ENCODE results near the gene AGPS.

AGPS gene

DNA sequence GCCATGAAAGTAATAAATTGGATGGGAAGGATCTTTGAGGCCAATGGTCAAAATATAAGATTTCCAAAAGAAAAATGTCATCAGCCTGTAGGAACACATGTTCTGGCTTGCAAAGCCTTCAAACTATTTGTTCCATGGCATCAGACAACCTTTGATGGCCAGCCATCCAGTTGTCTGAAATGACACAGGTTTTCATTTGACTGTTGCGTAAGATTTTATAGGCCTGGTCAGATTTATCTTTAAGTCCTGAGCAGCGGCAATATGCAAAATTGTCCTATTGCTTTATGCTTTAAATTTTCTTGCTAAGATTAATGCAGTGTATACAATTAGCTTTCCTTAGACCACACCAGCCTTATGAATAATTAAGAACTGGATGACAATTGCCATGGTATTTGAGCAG is 167.1 kb downstream of the AGPS start:
- no peaks in the 10 kb centered on the region for H3K27me3 ChIP-seq (ENCODE audit: control insufficient read depth, insufficient read depth, low read length)
- H3K4me3 ChIP-seq (ENCODE audit: low read length), result no peak overlapping the region

DNA sequence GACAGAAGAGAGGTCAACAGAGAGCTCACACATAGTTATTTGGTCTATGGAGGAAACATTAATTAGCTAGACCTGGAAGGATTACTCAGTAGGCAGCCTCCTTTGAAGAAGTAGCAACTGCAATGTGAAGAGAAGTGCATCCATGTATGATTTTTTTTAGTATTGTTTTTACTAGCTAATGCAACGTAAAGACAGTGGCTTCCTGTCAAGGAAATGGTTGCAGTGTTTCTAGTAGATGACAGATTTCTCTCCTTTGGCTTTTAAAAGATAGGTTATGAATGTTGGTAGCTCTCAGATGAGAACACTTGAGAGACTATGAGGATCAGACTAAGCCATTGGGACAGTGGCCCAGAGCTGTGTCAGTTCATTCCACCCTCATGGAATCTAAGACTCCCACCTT is 175.8 kb downstream of the AGPS start:
- H3K27me3 ChIP-seq (ENCODE audit: control insufficient read depth, insufficient read depth, low read length), result no peaks in the 10 kb centered on the region
- no peaks in the 10 kb centered on the region for H3K4me1 ChIP-seq (ENCODE audit: control insufficient read depth, low read depth, low read length)
- no peak overlapping the region for H3K4me3 ChIP-seq (ENCODE audit: low read length)
- H3K36me3 ChIP-seq (ENCODE audit: control insufficient read depth, low read depth, low read length), result no peaks in the 10 kb centered on the region
- H3K9me3 ChIP-seq (ENCODE audit: control insufficient read depth, low read depth, low read length), result no peaks in the 10 kb centered on the region
- H3K27ac ChIP-seq (ENCODE audit: low read length), result no peak overlapping the region
- no peak overlapping the region for H3K9ac ChIP-seq (ENCODE audit: low read length)

More for the DNA sequence above, 167.1 kb downstream of the AGPS start:
- no peak overlapping the region for H3K9ac ChIP-seq (ENCODE audit: low read length)
- no peaks in the 10 kb centered on the region for H3K36me3 ChIP-seq (ENCODE audit: control insufficient read depth, low read depth, low read length)
- no peaks in the 10 kb centered on the region for H3K9me3 ChIP-seq (ENCODE audit: control insufficient read depth, low read depth, low read length)
- H3K27ac ChIP-seq (ENCODE audit: low read length), result no peak overlapping the region
- H3K4me1 ChIP-seq (ENCODE audit: control insufficient read depth, low read depth, low read length), result no peaks in the 10 kb centered on the region

DNA sequence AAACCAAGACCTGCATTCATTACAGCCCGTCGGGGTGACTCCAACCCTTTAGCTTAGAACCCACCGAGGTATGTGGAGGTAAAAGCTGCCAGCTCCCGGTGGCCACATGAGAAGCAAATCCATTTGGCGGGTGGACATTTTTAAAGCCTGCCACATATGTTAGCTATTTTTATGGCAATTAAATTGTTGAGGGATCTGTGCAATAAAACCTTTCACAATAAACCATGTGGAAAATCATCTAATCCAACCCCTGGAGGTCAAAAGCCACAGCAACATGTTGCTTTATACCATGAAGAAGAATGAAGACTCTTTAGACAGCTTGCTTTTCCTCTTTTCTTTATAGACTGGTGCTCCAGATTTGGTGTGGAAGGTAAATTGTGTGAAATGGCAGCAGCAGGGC is 176.3 kb downstream of the AGPS start:
- H3K36me3 ChIP-seq (ENCODE audit: control insufficient read depth, low read depth, low read length), result no peaks in the 10 kb centered on the region
- no peaks in the 10 kb centered on the region for H3K9me3 ChIP-seq (ENCODE audit: control insufficient read depth, low read depth, low read length)
- H3K4me3 ChIP-seq (ENCODE audit: low read length), result no peak overlapping the region
- H3K27me3 ChIP-seq (ENCODE audit: control insufficient read depth, insufficient read depth, low read length), result no peaks in the 10 kb centered on the region
- no peaks in the 10 kb centered on the region for H3K4me1 ChIP-seq (ENCODE audit: control insufficient read depth, low read depth, low read length)
- H3K27ac ChIP-seq (ENCODE audit: low read length), result no peak overlapping the region
- no peak overlapping the region for H3K9ac ChIP-seq (ENCODE audit: low read length)

DNA sequence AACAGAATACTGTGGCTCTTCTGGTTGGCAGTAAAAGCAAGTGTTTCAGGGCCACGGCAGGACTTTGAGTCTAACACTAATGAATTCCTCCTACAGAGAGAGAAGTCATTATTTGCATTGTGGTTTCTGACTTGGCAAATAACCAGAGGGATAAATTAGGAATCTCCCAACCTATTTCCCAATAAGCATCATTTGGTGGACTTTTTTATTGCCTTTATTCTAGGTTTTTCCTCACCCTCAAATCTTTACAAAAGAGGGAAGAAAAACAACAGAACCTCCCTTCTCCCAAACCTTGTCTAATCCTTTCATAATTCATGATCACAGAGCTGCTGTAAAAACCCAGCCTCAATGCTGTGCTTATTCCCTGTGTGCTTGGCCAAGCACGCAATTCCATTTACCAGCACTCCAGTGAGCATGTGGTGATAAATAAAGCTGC is 179.7 kb downstream of the AGPS start:
- no peak overlapping the region for H3K9ac ChIP-seq (ENCODE audit: low read length)
- no peaks in the 10 kb centered on the region for H3K4me1 ChIP-seq (ENCODE audit: control insufficient read depth, low read depth, low read length)
- H3K27me3 ChIP-seq (ENCODE audit: control insufficient read depth, insufficient read depth, low read length), result no peaks in the 10 kb centered on the region
- no peaks in the 10 kb centered on the region for H3K36me3 ChIP-seq (ENCODE audit: control insufficient read depth, low read depth, low read length)
- no peak overlapping the region for H3K27ac ChIP-seq (ENCODE audit: low read length)
- no peak overlapping the region for H3K4me3 ChIP-seq (ENCODE audit: low read length)
- no peaks in the 10 kb centered on the region for H3K9me3 ChIP-seq (ENCODE audit: control insufficient read depth, low read depth, low read length)

DNA sequence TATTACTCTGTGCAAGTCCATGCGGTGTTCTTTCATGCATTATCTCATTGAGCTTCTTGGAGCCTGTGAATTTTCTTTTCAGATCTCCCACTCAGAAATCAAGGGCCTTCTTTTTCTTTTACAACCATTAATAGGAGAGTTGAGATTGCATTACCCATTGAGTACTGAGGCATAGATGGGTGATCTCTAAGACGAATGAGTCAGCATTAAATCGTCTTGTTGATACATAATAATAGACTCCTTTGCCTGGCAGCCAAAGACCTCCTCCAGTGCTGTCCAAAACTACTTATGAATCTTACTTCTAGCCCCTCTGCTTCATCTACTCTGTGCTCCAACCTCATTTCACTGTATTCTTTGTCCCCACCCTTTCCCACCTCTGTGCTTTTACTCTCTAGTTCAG is 180.5 kb downstream of the AGPS start:
- H3K27ac ChIP-seq (ENCODE audit: low read length), result no peak overlapping the region
- no peaks in the 10 kb centered on the region for H3K27me3 ChIP-seq (ENCODE audit: control insufficient read depth, insufficient read depth, low read length)
- no peak overlapping the region for H3K4me3 ChIP-seq (ENCODE audit: low read length)
- H3K4me1 ChIP-seq (ENCODE audit: control insufficient read depth, low read depth, low read length), result no peaks in the 10 kb centered on the region
- no peaks in the 10 kb centered on the region for H3K36me3 ChIP-seq (ENCODE audit: control insufficient read depth, low read depth, low read length)
- no peaks in the 10 kb centered on the region for H3K9me3 ChIP-seq (ENCODE audit: control insufficient read depth, low read depth, low read length)
- H3K9ac ChIP-seq (ENCODE audit: low read length), result no peak overlapping the region

DNA sequence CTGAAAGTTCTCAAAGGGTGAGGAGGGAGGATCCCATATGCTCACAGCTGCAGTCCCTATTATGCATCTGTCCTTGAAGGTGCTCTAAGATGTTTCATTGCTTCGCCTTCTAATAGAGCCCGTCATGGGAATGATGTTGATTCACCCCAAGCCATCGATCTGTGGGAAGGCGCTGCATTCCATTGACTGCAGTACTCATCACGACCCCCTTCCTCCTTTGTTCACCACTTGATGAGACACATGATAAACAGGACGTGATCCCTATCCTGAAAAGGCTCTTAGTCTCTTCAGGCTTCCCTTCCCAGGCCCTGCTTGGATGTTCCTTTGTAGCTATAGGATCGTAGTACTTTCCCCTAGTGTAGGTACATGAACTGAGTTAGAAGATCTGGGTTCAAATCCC is 181.8 kb downstream of the AGPS start:
- no peaks in the 10 kb centered on the region for H3K9me3 ChIP-seq (ENCODE audit: control insufficient read depth, low read depth, low read length)
- no peak overlapping the region for H3K27ac ChIP-seq (ENCODE audit: low read length)
- H3K4me1 ChIP-seq (ENCODE audit: control insufficient read depth, low read depth, low read length), result no peaks in the 10 kb centered on the region
- H3K36me3 ChIP-seq (ENCODE audit: control insufficient read depth, low read depth, low read length), result no peaks in the 10 kb centered on the region
- no peaks in the 10 kb centered on the region for H3K27me3 ChIP-seq (ENCODE audit: control insufficient read depth, insufficient read depth, low read length)
- H3K9ac ChIP-seq (ENCODE audit: low read length), result no peak overlapping the region
- no peak overlapping the region for H3K4me3 ChIP-seq (ENCODE audit: low read length)

DNA sequence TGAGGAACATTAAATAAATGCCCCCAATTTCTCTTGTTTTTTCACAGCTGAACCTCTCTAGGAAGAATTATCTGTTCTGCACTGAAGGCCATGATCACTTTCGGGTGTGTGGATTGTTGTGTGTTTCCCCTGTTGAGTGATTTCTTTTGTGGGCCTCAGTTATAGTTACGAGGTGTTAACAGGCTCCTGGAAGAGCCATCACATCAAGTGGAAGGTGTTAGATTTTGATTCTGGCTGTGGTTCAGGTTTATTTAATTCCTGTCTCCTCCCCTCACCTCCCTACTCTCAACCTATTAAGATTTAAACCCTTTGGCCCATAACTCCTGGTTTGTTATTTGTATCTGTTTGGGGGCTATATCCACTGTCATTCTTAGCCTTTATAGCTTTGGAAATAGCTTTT is 182.8 kb downstream of the AGPS start:
- no peaks in the 10 kb centered on the region for H3K4me1 ChIP-seq (ENCODE audit: control insufficient read depth, low read depth, low read length)
- no peak overlapping the region for H3K4me3 ChIP-seq (ENCODE audit: low read length)
- no peaks in the 10 kb centered on the region for H3K36me3 ChIP-seq (ENCODE audit: control insufficient read depth, low read depth, low read length)
- H3K9ac ChIP-seq (ENCODE audit: low read length), result no peak overlapping the region
- H3K27ac ChIP-seq (ENCODE audit: low read length), result no peak overlapping the region
- no peaks in the 10 kb centered on the region for H3K27me3 ChIP-seq (ENCODE audit: control insufficient read depth, insufficient read depth, low read length)
- H3K9me3 ChIP-seq (ENCODE audit: control insufficient read depth, low read depth, low read length), result no peaks in the 10 kb centered on the region

DNA sequence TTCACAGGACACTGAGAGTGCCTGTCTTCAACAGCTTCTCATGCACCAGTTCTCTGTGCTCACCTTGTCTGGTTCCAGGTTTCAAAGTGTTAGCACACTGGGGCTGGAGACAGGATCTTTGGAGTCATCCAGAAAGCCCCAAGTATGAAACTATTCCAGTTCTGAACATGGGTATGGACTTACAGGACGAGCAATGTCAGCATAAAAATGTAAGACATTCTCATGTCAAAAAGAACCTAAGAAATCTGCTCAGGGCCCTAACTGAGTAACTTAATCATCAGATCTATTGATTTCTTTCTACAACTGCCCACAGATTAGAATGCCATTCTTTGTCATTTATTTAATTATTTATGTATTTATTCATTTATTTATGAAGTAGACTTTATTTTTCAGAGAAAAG is 184.5 kb downstream of the AGPS start:
- H3K27ac ChIP-seq (ENCODE audit: low read length), result no peak overlapping the region
- no peak overlapping the region for H3K4me3 ChIP-seq (ENCODE audit: low read length)
- H3K4me1 ChIP-seq (ENCODE audit: control insufficient read depth, low read depth, low read length), result no peaks in the 10 kb centered on the region
- H3K36me3 ChIP-seq (ENCODE audit: control insufficient read depth, low read depth, low read length), result no peaks in the 10 kb centered on the region
- no peaks in the 10 kb centered on the region for H3K27me3 ChIP-seq (ENCODE audit: control insufficient read depth, insufficient read depth, low read length)
- H3K9me3 ChIP-seq (ENCODE audit: control insufficient read depth, low read depth, low read length), result no peaks in the 10 kb centered on the region
- H3K9ac ChIP-seq (ENCODE audit: low read length), result no peak overlapping the region

DNA sequence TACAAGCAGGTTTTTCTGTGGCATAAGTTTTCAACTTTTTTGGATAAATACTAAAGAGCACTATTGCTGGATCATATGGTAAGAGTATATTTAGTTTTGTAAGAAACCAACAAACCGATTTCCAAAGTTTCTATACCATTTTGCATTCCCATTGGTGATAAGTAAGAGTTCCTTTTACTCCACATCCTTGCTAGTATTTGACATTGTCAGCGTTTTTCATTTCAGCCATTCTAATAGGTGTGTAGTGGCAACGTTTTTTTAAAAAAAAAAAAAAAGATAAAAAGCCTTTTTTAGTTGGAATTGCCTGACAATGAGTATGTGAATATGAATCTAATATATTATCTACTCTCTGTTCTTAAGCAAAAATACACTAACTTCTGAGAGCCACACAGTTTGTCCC is 185.9 kb downstream of the AGPS start:
- Histone ChIP-seq H3K27ac (ENCODE audit: low read length) (no peak overlapping the region), H3K36me3 (ENCODE audit: control insufficient read depth, low read depth, low read length) (no peaks in the 10 kb centered on the region), H3K9me3 (ENCODE audit: control insufficient read depth, low read depth, low read length) (no peaks in the 10 kb centered on the region), H3K27me3 (ENCODE audit: control insufficient read depth, insufficient read depth, low read length) (no peaks in the 10 kb centered on the region), H3K4me3 (ENCODE audit: low read length) (no peak overlapping the region), H3K4me1 (ENCODE audit: control insufficient read depth, low read depth, low read length) (no peaks in the 10 kb centered on the region), H3K9ac (ENCODE audit: low read length) (no peak overlapping the region)

DNA sequence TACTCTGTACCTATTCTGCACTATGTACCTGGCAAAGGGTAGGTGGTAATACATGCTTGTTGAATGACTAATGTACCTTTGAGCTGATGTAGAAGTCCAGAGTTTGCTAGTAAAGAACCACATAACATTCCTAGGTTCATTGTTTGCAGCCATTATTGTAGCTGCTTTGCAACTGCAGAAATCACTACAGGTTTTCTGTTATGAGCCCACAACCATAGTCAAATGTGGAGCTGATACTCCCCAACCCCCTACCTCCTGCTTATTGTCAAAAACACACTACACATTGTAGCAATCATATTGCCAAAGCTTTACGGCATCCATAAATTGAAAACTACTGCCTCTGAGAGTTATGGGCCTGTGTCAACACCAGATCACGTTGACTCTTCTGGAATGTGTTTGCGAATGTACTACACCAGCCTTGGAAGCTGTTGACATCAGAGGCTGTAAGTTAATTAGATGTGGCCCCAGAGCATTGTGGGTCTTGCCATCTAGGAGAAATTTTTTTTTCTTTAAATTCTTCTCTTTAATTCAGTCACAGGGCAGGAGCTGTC is 187.0 kb downstream of the AGPS start:
- Histone ChIP-seq H3K27me3 (ENCODE audit: control insufficient read depth, insufficient read depth, low read length) (no peaks in the 10 kb centered on the region), H3K36me3 (ENCODE audit: control insufficient read depth, low read depth, low read length) (no peaks in the 10 kb centered on the region), H3K9ac (ENCODE audit: low read length) (no peak overlapping the region), H3K9me3 (ENCODE audit: control insufficient read depth, low read depth, low read length) (no peaks in the 10 kb centered on the region), H3K4me3 (ENCODE audit: low read length) (no peak overlapping the region), H3K27ac (ENCODE audit: low read length) (no peak overlapping the region), H3K4me1 (ENCODE audit: control insufficient read depth, low read depth, low read length) (no peaks in the 10 kb centered on the region)

DNA sequence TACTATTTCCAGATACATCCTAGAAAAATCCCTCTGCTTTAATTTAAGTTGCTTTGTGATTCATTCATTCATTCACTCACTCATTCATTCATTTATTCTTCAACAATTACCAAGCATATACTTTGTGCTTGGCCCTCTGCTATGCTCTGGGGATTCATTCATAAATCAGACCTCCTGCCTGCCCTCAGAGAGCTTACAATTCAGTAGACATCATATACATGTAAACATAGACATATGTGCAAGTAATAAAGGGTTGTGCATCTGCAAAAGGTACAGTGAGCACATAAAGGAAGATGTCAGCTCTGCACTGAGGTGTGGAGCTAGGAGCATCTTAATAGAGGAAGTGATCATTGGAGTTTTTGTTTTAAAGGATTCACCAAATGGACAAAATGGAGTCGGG is 189.4 kb downstream of the AGPS start:
- no peaks in the 10 kb centered on the region for H3K9me3 ChIP-seq (ENCODE audit: control insufficient read depth, low read depth, low read length)
- no peaks in the 10 kb centered on the region for H3K36me3 ChIP-seq (ENCODE audit: control insufficient read depth, low read depth, low read length)
- no peak overlapping the region for H3K9ac ChIP-seq (ENCODE audit: low read length)
- no peak overlapping the region for H3K27ac ChIP-seq (ENCODE audit: low read length)
- H3K27me3 ChIP-seq (ENCODE audit: control insufficient read depth, insufficient read depth, low read length), result no peaks in the 10 kb centered on the region
- H3K4me1 ChIP-seq (ENCODE audit: control insufficient read depth, low read depth, low read length), result no peaks in the 10 kb centered on the region
- H3K4me3 ChIP-seq (ENCODE audit: low read length), result no peak overlapping the region

DNA sequence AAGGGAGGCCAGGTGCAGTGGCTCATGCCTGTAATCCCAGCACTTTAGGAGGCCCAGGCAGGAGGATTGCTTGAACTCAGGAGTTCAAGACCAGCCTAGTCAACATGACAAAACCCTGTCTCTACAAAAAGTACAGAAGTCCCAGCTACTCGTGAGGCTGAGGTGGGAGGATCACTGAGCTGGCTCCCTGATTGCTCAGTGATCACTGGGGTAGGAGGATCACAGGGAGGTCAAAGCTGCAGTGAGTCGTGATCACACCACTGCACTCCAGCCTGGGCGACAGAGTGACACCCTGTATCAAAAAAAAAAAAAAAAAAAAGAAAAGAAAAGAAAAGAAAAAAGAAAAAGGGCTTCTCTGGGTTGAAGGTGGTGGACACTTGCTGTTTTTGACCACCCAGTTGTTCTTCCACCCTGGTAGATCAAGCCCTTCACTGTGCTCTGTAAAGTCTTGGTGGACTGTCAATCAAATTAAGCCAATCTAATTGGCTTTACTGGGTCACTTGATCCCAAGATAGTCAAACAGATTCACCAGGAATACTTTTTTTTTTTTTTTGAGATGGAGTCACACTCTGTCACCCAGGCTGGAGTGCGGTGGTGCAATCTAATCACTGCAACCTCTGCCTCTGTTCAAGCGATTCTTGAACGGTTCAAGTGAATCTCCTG is 191.6 kb downstream of the AGPS start:
- Histone ChIP-seq H3K9ac (ENCODE audit: low read length) (no peak overlapping the region), H3K27me3 (ENCODE audit: control insufficient read depth, insufficient read depth, low read length) (no peaks in the 10 kb centered on the region), H3K4me3 (ENCODE audit: low read length) (no peak overlapping the region), H3K36me3 (ENCODE audit: control insufficient read depth, low read depth, low read length) (no peaks in the 10 kb centered on the region), H3K9me3 (ENCODE audit: control insufficient read depth, low read depth, low read length) (no peaks in the 10 kb centered on the region), H3K4me1 (ENCODE audit: control insufficient read depth, low read depth, low read length) (no peaks in the 10 kb centered on the region), H3K27ac (ENCODE audit: low read length) (no peak overlapping the region)
